WTC11 (cell line): ENCODE data around the gene BTBD17. TPM values are rescaled to one million over a fixed set of nuclear protein-coding genes. Genes with fewer than 3 reads are reported as not detected.

Experiments used
- ATAC-seq: fragments of 200-7000 bp; cut with Tn5 transposase; 2 replicates; pipeline ENCODE4 v1.10.0; 2021; ENCODE audit warnings: mild to moderate bottlenecking, moderate library complexity
- CTCF ChIA-PET: fragments of 300-600 bp; sonication (Branson Sonifier 250); formaldehyde crosslinking; loops from one replicate; lab custom pipeline; 2021; ENCODE audit warnings: antibody characterized with exemption; lab: Charles Lee
- POLR2A ChIA-PET: fragments of 350-600 bp; sonication (Branson Sonifier 250); formaldehyde crosslinking; loops from one replicate; lab custom pipeline; 2021; ENCODE audit warnings: antibody characterized with exemption; lab: Charles Lee
- DNase-seq: peaks from one replicate; pipeline ENCODE4 v3.0.0; 2021; ENCODE audit warnings: low spot score
- H3K27ac Mint-ChIP-seq: 2 replicates; pipeline ENCODE4 v1.8.0; 2021; ENCODE audit warnings: mixed read lengths
- H3K27me3 Mint-ChIP-seq: 2 replicates; pipeline ENCODE4 v1.8.0; 2021; ENCODE audit warnings: low read depth, mild to moderate bottlenecking, moderate library complexity, mixed read lengths
- H3K36me3 Mint-ChIP-seq: 2 replicates; pipeline ENCODE4 v1.8.0; 2021; ENCODE audit warnings: mixed read lengths
- H3K4me1 Mint-ChIP-seq: 2 replicates; pipeline ENCODE4 v1.8.0; 2022; ENCODE audit warnings: mixed read lengths
- H3K4me3 Mint-ChIP-seq: 2 replicates; pipeline ENCODE4 v1.8.0; 2021; ENCODE audit warnings: mild to moderate bottlenecking, moderate library complexity, mixed read lengths
- H3K9me3 Mint-ChIP-seq: 2 replicates; pipeline ENCODE4 v1.8.0; 2021; ENCODE audit warnings: mixed read lengths
- ELF4 ChIP-seq: sonication (generic); formaldehyde crosslinking; IDR thresholded peaks from 2 replicates; pipeline ENCODE4 v1.8.1; 2022; ENCODE audit warnings: low read depth, mild to moderate bottlenecking, moderate library complexity, missing genetic modification reagents
- JUN ChIP-seq: sonication (generic); formaldehyde crosslinking; IDR thresholded peaks from 2 replicates; pipeline ENCODE4 v1.8.0; 2023; ENCODE audit warnings: mild to moderate bottlenecking, missing genetic modification reagents
- KAT7 ChIP-seq: sonication (generic); formaldehyde crosslinking; IDR thresholded peaks from 2 replicates; pipeline ENCODE4 v1.8.1; 2023; ENCODE audit warnings: missing genetic modification reagents, mild to moderate bottlenecking, borderline replicate concordance
- SP1 ChIP-seq: sonication (generic); formaldehyde crosslinking; conservative IDR thresholded peaks from 2 replicates; pipeline ENCODE4 v1.8.1; 2022; ENCODE audit warnings: missing genetic modification reagents
- total RNA-seq: library from RNA; stranded (reverse); gene quantifications from 3 replicates; pipeline ENCODE4 v1.2.3, GENCODE V29; 2021
- TF ChIP-seq, protein P1 (sequence below): fragments of 250-450 bp; sonication (Bioruptor Pico); IDR thresholded peaks from 2 replicates; pipeline ENCODE4 v2.1.2; 2022; ENCODE audit warnings: mild to moderate bottlenecking, moderate library complexity
- TF ChIP-seq, protein P2 (sequence below): fragments of 250-450 bp; sonication (Bioruptor Pico); IDR thresholded peaks from 2 replicates; pipeline ENCODE4 v1.9.0; 2021; ENCODE audit warnings: mild to moderate bottlenecking
- TF ChIP-seq, protein P3 (sequence below): sonication (generic); formaldehyde crosslinking; IDR thresholded peaks from 2 replicates; pipeline ENCODE4 v1.8.0; 2023; ENCODE audit warnings: missing genetic modification reagents
- TF ChIP-seq, protein P4 (sequence below): sonication (generic); formaldehyde crosslinking; conservative IDR thresholded peaks from 2 replicates; pipeline ENCODE4 v1.8.1; 2022; ENCODE audit warnings: mild to moderate bottlenecking, missing genetic modification reagents
- TF ChIP-seq, protein P5 (sequence below): fragments of 200-600 bp; IDR thresholded peaks from 2 replicates; pipeline ENCODE4 v1.8.0; 2022; ENCODE audit warnings: antibody characterized with exemption
- TF ChIP-seq, protein P6 (sequence below): fragments of 250-450 bp; sonication (Bioruptor Pico); IDR thresholded peaks from 2 replicates; pipeline ENCODE4 v1.9.0; 2021; ENCODE audit warnings: moderate library complexity, mild to moderate bottlenecking, inconsistent platforms, borderline replicate concordance

The BTBD17 gene
- total RNA-seq, 1 experiment from 2014 or later = 0.94 TPM

DNA sequence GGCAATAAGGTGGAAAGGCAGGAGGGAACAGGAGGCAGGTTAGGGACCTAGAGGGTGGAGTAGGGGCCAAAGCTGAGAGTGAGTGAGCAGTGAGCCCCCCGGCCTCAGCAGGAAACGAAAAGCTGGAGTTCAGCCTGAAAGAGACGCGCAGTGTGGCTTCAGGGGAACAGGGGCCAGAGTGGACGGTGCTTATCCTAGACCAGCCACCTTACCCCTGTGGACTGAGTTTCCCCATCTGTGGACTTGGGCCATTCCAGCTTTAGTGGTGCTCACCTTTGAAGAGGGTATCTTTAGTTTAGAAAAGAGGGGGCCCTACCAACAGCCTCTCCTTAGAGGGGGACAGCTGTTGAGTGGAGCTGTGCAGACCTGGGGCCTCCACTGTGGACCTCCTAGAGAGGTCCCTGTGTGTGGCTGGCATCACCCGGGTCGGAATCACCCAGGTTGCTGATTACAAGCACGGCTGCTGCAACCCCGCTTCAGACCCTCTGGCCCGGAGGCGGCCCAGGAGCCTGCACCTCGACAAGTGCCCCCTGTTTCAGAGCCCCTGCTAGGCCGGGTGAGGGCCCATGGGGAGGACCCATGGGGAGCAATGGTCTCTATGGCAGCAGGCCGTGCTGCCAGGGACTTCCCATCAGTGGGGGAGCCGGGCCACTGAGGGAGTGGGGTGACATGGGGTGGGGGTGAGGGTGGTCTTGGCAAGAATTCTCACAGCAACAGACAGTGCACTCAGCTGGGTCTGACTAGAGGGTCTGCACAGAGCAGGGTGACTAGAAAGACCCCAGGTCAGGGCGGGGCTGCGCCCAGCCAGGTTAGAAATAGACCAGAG lies 8.2 kb upstream of the BTBD17 start (continued):
- TF ChIP-seq, protein P1, sequence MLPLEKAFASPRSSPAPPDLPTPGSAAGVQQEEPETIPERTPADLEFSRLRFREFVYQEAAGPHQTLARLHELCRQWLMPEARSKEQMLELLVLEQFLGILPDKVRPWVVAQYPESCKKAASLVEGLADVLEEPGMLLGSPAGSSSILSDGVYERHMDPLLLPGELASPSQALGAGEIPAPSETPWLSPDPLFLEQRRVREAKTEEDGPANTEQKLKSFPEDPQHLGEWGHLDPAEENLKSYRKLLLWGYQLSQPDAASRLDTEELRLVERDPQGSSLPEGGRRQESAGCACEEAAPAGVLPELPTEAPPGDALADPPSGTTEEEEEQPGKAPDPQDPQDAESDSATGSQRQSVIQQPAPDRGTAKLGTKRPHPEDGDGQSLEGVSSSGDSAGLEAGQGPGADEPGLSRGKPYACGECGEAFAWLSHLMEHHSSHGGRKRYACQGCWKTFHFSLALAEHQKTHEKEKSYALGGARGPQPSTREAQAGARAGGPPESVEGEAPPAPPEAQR (CRISPR knock-in tag) = no peak
- TF ChIP-seq, protein P2, sequence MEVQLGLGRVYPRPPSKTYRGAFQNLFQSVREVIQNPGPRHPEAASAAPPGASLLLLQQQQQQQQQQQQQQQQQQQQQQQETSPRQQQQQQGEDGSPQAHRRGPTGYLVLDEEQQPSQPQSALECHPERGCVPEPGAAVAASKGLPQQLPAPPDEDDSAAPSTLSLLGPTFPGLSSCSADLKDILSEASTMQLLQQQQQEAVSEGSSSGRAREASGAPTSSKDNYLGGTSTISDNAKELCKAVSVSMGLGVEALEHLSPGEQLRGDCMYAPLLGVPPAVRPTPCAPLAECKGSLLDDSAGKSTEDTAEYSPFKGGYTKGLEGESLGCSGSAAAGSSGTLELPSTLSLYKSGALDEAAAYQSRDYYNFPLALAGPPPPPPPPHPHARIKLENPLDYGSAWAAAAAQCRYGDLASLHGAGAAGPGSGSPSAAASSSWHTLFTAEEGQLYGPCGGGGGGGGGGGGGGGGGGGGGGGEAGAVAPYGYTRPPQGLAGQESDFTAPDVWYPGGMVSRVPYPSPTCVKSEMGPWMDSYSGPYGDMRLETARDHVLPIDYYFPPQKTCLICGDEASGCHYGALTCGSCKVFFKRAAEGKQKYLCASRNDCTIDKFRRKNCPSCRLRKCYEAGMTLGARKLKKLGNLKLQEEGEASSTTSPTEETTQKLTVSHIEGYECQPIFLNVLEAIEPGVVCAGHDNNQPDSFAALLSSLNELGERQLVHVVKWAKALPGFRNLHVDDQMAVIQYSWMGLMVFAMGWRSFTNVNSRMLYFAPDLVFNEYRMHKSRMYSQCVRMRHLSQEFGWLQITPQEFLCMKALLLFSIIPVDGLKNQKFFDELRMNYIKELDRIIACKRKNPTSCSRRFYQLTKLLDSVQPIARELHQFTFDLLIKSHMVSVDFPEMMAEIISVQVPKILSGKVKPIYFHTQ = no peak
- TF ChIP-seq JUN (CRISPR knock-in tag) = no peak
- TF ChIP-seq KAT7 = no peak
- TF ChIP-seq ELF4 (CRISPR knock-in tag) = no peak
- TF ChIP-seq, all 79 proteins: peak for 0

DNA sequence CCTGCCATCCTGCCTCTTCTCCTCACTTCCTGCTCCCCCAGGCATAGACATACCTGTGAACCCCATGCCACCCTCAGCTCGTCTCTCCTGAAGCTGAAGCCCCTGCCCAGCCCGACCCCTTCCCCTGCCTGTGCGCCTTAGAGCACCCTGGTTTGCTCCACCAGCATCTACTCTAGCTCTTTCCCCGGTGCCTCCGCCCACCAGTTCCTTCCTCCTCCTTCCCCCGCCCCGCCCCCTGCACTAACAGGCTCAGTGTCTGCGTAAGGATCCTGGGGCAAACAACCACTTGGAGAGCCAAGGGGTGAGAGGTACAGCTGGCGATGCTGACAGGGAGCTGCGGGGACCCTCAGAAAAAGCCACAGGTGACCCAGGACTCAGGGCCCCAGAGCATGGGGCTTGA lies 7.6 kb upstream of the BTBD17 start:
- Mint-ChIP-seq H3K27ac (no peak overlapping the region), H3K27me3 (peaks cover 2% of the 10 kb centered on the region; the same call in 1 of the 2 replicates), H3K4me1 (peaks cover 8% of the 10 kb centered on the region), H3K36me3 (no peaks in the 10 kb centered on the region), H3K9me3 (no peaks in the 10 kb centered on the region), H3K4me3 (no peak overlapping the region)
- no peak for TF ChIP-seq SP1 (CRISPR knock-in tag)
- TF ChIP-seq, protein P3, sequence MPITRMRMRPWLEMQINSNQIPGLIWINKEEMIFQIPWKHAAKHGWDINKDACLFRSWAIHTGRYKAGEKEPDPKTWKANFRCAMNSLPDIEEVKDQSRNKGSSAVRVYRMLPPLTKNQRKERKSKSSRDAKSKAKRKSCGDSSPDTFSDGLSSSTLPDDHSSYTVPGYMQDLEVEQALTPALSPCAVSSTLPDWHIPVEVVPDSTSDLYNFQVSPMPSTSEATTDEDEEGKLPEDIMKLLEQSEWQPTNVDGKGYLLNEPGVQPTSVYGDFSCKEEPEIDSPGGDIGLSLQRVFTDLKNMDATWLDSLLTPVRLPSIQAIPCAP (CRISPR knock-in tag) = no peak
- ATAC-seq = peak; percentile 69
- ChIA-PET POLR2A (interaction anchor here (1.1 kb wide), 1 partner anchor 12 kb away, joined by 5 read pairs; no protein-coding TSS in a partner anchor), CTCF (interaction anchor here (0.8 to 7.1 kb wide), 39 partner anchors 10 to 422 kb away, joined by 3 to 138 read pairs (median 12); partner anchors contain the start of genes CD300A and CD300LB)
- peak; percentile 56 for DNase-seq

DNA sequence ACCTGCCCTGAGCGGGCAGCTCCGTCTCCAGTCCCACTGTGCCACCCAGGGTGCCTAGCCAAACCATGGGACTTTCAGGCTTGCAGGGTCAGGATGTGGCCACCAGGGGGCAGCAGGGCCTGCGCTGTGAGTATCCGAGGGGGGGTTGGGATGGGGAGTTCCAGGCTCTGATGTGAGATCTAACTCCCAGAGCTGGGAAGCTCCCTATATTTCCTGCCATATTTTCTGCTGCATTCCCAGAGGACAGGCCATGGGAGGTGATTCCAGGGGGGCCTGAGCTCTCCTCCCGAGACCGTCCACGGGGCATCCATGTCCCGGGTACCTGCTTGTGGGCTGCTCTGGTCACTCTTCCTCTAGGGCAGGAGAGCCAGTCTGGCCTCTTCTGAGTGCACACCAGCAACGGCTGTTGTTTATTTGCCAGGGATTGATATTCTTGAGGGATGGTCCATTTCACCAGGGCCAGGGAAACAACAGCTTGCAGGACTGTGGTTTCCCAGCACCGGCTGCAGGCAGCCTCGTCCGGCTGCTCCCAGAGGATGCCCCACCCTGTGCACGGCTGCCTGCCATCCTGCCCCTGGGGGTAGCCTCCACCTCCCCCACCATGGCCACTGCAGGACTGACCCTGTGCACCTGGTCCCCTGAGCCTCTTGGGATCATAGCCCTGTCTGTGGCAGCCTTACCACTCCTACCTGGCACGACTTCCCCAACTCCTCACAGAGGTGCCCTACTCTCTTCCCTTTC lies 6.8 kb upstream of the BTBD17 start:
- Mint-ChIP-seq H3K36me3 (no peaks in the 10 kb centered on the region), H3K4me1 (peaks cover 8% of the 10 kb centered on the region), H3K27ac (no peak overlapping the region), H3K4me3 (no peak overlapping the region)
- CTCF ChIA-PET = interaction anchor here (0.6 to 7.1 kb wide), 96 partner anchors 11 to 549 kb away, joined by 3 to 138 read pairs (median 5); partner anchors contain the start of genes CD300A, CD300C and CD300LB
- ATAC-seq = peak; percentile 81
- TF ChIP-seq, protein P4, sequence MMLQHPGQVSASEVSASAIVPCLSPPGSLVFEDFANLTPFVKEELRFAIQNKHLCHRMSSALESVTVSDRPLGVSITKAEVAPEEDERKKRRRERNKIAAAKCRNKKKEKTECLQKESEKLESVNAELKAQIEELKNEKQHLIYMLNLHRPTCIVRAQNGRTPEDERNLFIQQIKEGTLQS = no peak
- TF ChIP-seq, protein P5, sequence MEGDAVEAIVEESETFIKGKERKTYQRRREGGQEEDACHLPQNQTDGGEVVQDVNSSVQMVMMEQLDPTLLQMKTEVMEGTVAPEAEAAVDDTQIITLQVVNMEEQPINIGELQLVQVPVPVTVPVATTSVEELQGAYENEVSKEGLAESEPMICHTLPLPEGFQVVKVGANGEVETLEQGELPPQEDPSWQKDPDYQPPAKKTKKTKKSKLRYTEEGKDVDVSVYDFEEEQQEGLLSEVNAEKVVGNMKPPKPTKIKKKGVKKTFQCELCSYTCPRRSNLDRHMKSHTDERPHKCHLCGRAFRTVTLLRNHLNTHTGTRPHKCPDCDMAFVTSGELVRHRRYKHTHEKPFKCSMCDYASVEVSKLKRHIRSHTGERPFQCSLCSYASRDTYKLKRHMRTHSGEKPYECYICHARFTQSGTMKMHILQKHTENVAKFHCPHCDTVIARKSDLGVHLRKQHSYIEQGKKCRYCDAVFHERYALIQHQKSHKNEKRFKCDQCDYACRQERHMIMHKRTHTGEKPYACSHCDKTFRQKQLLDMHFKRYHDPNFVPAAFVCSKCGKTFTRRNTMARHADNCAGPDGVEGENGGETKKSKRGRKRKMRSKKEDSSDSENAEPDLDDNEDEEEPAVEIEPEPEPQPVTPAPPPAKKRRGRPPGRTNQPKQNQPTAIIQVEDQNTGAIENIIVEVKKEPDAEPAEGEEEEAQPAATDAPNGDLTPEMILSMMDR = peak; percentile 95
- TF ChIP-seq, protein P6, sequence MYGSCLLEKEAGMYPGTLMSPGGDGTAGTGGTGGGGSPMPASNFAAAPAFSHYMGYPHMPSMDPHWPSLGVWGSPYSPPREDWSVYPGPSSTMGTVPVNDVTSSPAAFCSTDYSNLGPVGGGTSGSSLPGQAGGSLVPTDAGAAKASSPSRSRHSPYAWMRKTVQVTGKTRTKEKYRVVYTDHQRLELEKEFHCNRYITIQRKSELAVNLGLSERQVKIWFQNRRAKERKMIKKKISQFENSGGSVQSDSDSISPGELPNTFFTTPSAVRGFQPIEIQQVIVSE (CRISPR knock-in tag) = no peak
- TF ChIP-seq, all 79 proteins: peak for 1
- Mint-ChIP-seq H3K27me3 (peaks cover 2% of the 10 kb centered on the region; the same call in 1 of the 2 replicates), H3K9me3 (no peaks in the 10 kb centered on the region)
- peak; percentile 79 for DNase-seq
- POLR2A ChIA-PET = interaction anchor here (1.1 kb wide), 1 partner anchor 12 kb away, joined by 5 read pairs; no protein-coding TSS in a partner anchor
